ENCODE measurements around the gene STPG3.

The STPG3 gene

DNA sequence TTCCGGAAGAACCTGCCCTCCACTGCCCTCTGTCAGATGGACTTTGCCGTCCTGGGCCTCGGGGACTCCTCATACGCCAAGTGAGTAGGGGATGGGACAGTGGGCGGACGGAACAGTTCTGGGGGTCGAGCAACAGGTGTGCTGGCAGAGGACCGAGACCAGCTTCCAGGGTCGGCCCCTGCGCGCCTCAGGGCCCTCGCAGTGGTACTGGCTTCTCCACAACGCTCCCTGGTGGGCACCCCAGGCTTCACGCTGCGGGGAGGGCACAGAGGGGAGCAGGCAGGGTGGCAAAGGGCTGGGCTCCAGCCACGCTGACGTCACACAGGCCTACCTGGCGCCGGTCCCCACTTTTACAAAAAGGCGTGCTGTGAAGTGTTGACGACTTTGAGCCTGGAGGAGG lies 38.6 kb upstream of the STPG3 start:
- TF ChIP-seq, protein P1, sequence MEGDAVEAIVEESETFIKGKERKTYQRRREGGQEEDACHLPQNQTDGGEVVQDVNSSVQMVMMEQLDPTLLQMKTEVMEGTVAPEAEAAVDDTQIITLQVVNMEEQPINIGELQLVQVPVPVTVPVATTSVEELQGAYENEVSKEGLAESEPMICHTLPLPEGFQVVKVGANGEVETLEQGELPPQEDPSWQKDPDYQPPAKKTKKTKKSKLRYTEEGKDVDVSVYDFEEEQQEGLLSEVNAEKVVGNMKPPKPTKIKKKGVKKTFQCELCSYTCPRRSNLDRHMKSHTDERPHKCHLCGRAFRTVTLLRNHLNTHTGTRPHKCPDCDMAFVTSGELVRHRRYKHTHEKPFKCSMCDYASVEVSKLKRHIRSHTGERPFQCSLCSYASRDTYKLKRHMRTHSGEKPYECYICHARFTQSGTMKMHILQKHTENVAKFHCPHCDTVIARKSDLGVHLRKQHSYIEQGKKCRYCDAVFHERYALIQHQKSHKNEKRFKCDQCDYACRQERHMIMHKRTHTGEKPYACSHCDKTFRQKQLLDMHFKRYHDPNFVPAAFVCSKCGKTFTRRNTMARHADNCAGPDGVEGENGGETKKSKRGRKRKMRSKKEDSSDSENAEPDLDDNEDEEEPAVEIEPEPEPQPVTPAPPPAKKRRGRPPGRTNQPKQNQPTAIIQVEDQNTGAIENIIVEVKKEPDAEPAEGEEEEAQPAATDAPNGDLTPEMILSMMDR (IDR thresholded peaks at IDR 0.05; ENCODE audit: low read depth, low read length, missing control alignments), result no peak
- no peak overlapping the region for H3K4me3 ChIP-seq (replicated peaks; ENCODE audit: low read depth, low read length)
- no peak for DNase-seq (ENCODE audit: extremely low read depth, low read depth)

DNA sequence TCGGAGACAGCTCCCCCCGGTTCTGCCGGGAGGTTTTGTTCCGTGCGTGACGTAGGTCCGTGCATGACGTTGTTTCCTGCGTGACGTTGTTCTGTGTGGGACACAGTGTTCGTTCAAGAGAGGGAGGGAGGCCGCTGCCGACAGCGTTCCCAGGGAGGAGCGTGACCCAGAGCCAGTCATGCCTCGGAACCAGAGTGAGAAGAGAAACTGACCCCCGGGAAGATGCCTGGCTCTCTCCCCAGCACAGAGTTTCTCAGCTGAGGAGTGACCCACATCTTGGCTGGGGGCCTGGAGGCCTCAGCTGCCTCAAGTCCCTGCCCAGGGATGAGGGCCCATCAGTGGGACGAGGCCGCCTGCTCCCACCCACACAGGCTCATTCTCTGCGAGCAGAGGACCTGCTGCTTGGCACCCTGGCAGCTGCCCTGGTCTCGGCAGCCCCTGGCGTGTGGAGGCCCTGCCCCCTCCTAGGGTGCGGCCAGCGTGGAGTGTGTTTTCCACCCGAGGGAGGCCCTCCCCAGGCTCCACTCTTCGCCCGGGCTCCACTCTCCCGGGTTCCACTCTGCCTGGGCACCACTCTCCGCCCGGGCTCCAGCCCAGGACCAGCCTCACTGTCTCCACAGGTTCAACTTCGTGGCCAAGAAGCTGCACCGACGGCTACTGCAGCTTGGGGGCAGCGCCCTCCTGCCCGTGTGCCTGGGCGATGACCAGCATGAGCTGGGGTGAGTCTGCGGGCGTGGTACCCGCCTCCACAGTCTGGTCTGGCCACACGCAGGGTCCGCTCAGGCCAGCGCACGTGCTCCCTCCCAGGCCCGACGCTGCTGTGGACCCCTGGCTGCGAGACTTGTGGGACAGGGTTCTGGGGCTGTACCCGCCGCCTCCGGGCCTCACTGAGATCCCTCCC lies 37.7 kb upstream of the STPG3 start:
- TF ChIP-seq, protein P1 (IDR thresholded peaks at IDR 0.05; ENCODE audit: low read depth, low read length, missing control alignments), result peak; percentile 11
- DNase-seq (ENCODE audit: extremely low read depth, low read depth), result no peak
- H3K4me3 ChIP-seq (replicated peaks; ENCODE audit: low read depth, low read length), result no peak overlapping the region

DNA sequence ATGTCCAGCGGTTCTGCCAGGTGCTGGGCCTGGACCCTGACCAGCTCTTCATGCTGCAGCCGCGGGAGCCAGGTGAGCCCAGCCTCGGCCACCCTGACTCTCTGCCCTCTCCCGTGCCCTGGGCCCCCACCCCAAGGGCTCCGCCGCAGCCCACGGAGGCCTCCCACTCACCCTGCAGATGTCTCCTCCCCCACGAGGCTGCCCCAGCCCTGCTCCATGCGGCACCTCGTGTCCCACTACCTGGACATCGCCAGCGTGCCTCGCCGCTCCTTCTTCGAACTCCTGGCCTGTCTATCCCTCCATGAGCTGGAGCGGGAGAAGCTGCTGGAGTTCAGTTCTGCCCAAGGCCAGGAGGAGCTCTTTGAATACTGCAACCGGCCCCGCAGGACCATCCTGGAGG lies 36.5 kb upstream of the STPG3 start:
- TF ChIP-seq, protein P1 (IDR thresholded peaks at IDR 0.05; ENCODE audit: low read depth, low read length, missing control alignments), result no peak
- H3K4me3 ChIP-seq (replicated peaks; ENCODE audit: low read depth, low read length), result no peak overlapping the region
- no peak for DNase-seq (ENCODE audit: extremely low read depth, low read depth)

DNA sequence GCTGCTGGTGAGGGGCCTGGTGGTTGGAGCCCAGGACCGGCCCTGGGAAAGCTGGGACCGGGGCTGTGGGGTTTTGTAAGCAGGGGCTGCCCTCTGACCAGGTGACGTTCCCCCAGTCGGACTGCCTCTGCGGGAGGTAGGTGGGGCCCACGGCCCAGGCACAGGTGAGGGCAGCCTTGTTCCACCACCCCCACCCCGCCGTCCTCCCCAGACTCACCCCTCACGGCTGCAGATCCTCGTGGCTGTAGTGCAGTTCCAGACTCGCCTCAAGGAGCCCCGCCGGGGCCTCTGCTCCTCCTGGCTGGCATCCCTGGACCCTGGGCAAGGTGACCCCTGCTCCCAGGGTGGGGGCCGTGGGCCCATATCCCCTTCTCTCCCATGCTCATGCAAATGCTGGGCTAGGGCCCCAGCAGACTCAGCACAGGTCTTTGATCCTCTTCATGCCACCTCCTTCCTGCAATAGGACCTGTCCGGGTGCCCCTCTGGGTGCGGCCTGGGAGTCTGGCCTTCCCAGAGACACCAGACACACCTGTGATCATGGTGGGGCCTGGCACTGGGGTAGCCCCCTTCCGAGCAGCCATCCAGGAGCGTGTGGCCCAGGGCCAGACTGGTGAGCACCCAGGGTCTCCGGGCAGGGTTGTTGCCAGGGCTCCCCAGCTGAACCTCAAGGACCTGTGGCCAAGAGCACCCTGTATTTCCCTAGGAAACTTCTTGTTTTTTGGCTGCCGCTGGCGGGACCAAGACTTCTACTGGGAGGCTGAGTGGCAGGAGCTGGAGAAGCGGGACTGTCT lies 35.7 kb upstream of the STPG3 start:
- DNase-seq (ENCODE audit: extremely low read depth, low read depth), result no peak
- TF ChIP-seq, protein P1 (IDR thresholded peaks at IDR 0.05; ENCODE audit: low read depth, low read length, missing control alignments), result no peak
- no peak overlapping the region for H3K4me3 ChIP-seq (replicated peaks; ENCODE audit: low read depth, low read length)

DNA sequence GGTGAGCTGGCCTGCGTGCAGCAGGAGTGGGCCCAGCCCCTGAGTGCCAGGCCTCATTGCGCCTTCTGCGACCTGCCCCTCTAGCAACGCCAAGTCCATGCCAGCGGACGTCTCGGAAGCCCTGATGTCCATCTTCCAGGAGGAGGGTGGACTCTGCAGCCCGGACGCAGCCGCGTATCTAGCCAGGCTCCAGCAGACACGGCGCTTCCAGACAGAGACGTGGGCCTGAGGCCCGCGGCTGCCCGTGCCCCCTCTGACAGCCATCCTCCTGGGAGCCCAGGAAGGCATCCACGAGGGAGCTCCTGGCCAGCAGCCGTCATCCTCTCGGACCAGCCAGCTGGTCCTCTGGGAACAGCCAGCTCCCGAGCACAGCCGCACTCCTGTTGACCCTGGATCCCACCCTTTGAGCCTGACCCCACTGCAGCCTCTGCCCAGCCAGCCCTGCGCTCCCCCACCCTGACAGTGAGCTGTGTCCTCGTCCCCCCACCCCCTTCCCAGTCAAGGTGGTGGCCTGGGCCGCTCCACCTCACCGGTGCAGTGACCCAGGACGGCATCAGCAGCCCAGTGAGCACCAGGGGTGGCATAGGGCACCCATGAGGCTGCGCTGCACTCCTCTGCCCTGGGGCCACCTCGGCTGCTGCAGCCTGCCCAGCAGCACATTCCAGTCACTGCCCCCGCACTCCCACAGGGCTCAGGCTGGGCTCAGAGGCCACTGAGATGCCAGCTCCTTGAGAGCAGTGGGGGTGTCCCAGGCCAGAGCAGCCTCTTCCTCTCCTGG lies 34.7 kb upstream of the STPG3 start:
- no peak overlapping the region for H3K4me3 ChIP-seq (replicated peaks; ENCODE audit: low read depth, low read length)
- TF ChIP-seq, protein P1 (IDR thresholded peaks at IDR 0.05; ENCODE audit: low read depth, low read length, missing control alignments), result no peak
- no peak for DNase-seq (ENCODE audit: extremely low read depth, low read depth)

All from HFF-Myc (cell line).